Sigmoid colon (tissue), 7 donors: ENCODE results near the gene TOMM20. TPM values are rescaled to one million over a fixed set of nuclear protein-coding genes. Genes with fewer than 3 reads are reported as not detected.

Experiments
- DNase-seq: peaks from one replicate; pipeline ENCODE4 v3.0.0-alpha.2; 2019
- H3K27ac ChIP-seq, 4 donors: fragments of 200-600 bp; sonication (generic); one replicate each; pipeline ENCODE4 v1.5.1; 2016 to 2019; ENCODE audit warnings: mild to moderate bottlenecking in 1 of 4
- H3K27me3 ChIP-seq, 3 donors: fragments of 200-600 bp; sonication (generic); one replicate each; pipeline ENCODE4 v1.5.1; 2019; ENCODE audit warnings: mild to moderate bottlenecking in 1 of 3
- H3K36me3 ChIP-seq, 4 donors: fragments of 200-600 bp; sonication (generic); one replicate each; pipeline ENCODE4 v1.5.1; 2016 to 2019
- H3K4me1 ChIP-seq, 4 donors: fragments of 200-600 bp; sonication (generic); one replicate each; pipeline ENCODE4 v1.5.1; 2017 to 2019
- H3K4me3 ChIP-seq, 4 donors: fragments of 200-600 bp; sonication (generic); one replicate each; pipeline ENCODE4 v1.5.1; 2017 to 2019; ENCODE audit warnings: mild to moderate bottlenecking in 2 of 4, moderate library complexity in 1 of 4
- H3K9me3 ChIP-seq, 4 donors: fragments of 200-600 bp in 3 of 4; sonication (generic) in 3 of 4; one replicate each; pipeline versions ENCODE4 v1.5.1 to v1.6.1; 2013 to 2019
- CTCF ChIP-seq, 4 experiments: fragments of 450-650 bp in 3 of 4; fragments of 200-600 bp in 1 of 4; IDR thresholded peaks; one replicate each; pipeline ENCODE4 v1.5.1; 2016 to 2019; ENCODE audit warnings: antibody characterized with exemption in 4 of 4, mild to moderate bottlenecking in 3 of 4, moderate library complexity in 2 of 4
- EP300 ChIP-seq, 4 donors: sonication (generic); formaldehyde crosslinking; IDR thresholded peaks; one replicate each; pipeline ENCODE4 v1.6.1; 2017; ENCODE audit warnings: antibody characterized with exemption in 4 of 4
- POLR2A ChIP-seq, 2 donors: fragments of 450-650 bp; IDR thresholded peaks; one replicate each; pipeline ENCODE4 v1.6.1; 2016; ENCODE audit warnings: antibody characterized with exemption in 2 of 2, mild to moderate bottlenecking in 2 of 2, moderate library complexity in 2 of 2
- POLR2AphosphoS5 ChIP-seq, 4 donors: sonication (generic); formaldehyde crosslinking; IDR thresholded peaks; one replicate each; pipeline ENCODE4 v1.6.1; 2017; ENCODE audit warnings: antibody characterized with exemption in 4 of 4
- WGBS, 2 donors: extraction: QIAGEN DNeasy Blood & Tissue Kit; methylation state at CpG; one replicate each; pipeline ENCODE4 v1.1.7; 2013; 5-methylcytosine and 5-hydroxymethylcytosine counted together
- intact Hi-C: fragments of 100-400 bp; cut with DNase I; formaldehyde crosslinking; loops from one replicate; pipeline ENCODE4 v1.15.1; 2023
- polyA plus RNA-seq, 3 donors: library from polyadenylated mRNA; stranded (reverse); fragments of 200-250 nt; gene quantifications; one replicate each; pipeline ENCODE4 v1.2.3, GENCODE V29; 2013
- total RNA-seq, 4 donors: library from RNA; depleted of rRNA; stranded (reverse); fragments of >200 nt; gene quantifications; one replicate each; pipeline ENCODE4 v1.1.0, GENCODE V29; 2016
- donor health status: healthy with polysubstance abuse.
- donor health status: Bipolar disorder and iron deficiency.
- donor health status: healthy.

TOMM20 gene
- total RNA-seq: 100 to 1,000 TPM in 2 of 4 donors, 10 to 100 TPM in 2; 72.0 to 128 (median 112) TPM
- polyA plus RNA-seq: 10 to 100 TPM; 49.0 to 79.3 (median 68.5) TPM

GRCh38 chr1:235128456-235129328 is at the start of gene TOMM20:
TSS of gene TOMM20 (minus strand) at chr1:235128837. CDS start at chr1:235128715, 122 bp downstream.
- DNase-seq: peak; percentile 99
- Histone ChIP-seq H3K4me1 (peaks cover 0 to 30% (median 26%) of the 10 kb centered on the region in 4 donors), H3K9me3 (no peaks in the 10 kb centered on the region), H3K36me3 (peaks cover 0 to 33% (median 2%) of the 10 kb centered on the region in 4 donors), H3K4me3 (peak within 1 kb of the TSS; percentile 78 to 94 (median 81)), H3K27me3 (no peaks in the 10 kb centered on the region), H3K27ac (peak within 1 kb of the TSS; percentile 88 to 92 (median 91))
- TF ChIP-seq EP300 (IDR thresholded peaks at IDR 0.05): peak in 1 of 4 donors; percentile 73
- peak; percentile 54 to 72 for TF ChIP-seq POLR2A (IDR thresholded peaks at IDR 0.05)
- TF ChIP-seq CTCF (IDR thresholded peaks at IDR 0.05): no peak
- TF ChIP-seq POLR2AphosphoS5 (IDR thresholded peaks at IDR 0.05): peak; percentile 71 to 95 (median 92)
- 1% methylated on average over 67 of the region's 67 CpGs for WGBS, 2 donors
- intact Hi-C loops: loop anchor here (2.0 kb wide), 1 partner anchor 32 kb away; the partner anchor contains the start of gene RBM34

GRCh38 chr1:235176486-235176885 is 47.8 kb upstream of the TOMM20 start:
- H3K4me3 ChIP-seq: no peak overlapping the region
- no peaks in the 10 kb centered on the region for H3K9me3 ChIP-seq
- H3K36me3 ChIP-seq: peaks cover 27 to 67% (median 32%) of the 10 kb centered on the region in 4 donors
- intact Hi-C loops: no loop called here
- no peak for DNase-seq
- no peaks in the 10 kb centered on the region for H3K27me3 ChIP-seq
- WGBS, 2 donors: 94 to 95% methylated on average over 7 of the region's 7 CpGs
- no peak overlapping the region for H3K27ac ChIP-seq
- TF ChIP-seq POLR2AphosphoS5 (IDR thresholded peaks at IDR 0.05): no peak
- no peak for TF ChIP-seq EP300 (IDR thresholded peaks at IDR 0.05)
- TF ChIP-seq POLR2A (IDR thresholded peaks at IDR 0.05): no peak
- TF ChIP-seq CTCF (IDR thresholded peaks at IDR 0.05): no peak
- H3K4me1 ChIP-seq: no peaks in the 10 kb centered on the region

GRCh38 chr1:235169986-235170385 is 41.3 kb upstream of the TOMM20 start:
- Histone ChIP-seq H3K27me3 (no peaks in the 10 kb centered on the region), H3K36me3 (peaks cover 15 to 75% (median 18%) of the 10 kb centered on the region in 4 donors), H3K4me3 (no peak overlapping the region), H3K9me3 (no peaks in the 10 kb centered on the region), H3K4me1 (no peaks in the 10 kb centered on the region), H3K27ac (no peak overlapping the region)
- TF ChIP-seq POLR2AphosphoS5 (IDR thresholded peaks at IDR 0.05): no peak
- no peak for TF ChIP-seq EP300 (IDR thresholded peaks at IDR 0.05)
- no peak for TF ChIP-seq CTCF (IDR thresholded peaks at IDR 0.05)
- no peak for TF ChIP-seq POLR2A (IDR thresholded peaks at IDR 0.05)
- intact Hi-C loops: no loop called here
- no peak for DNase-seq

- WGBS, 2 donors: 94 to 97% methylated on average over 3 of the region's 3 CpGs
- Histone ChIP-seq H3K4me3 (no peak overlapping the region), H3K36me3 (peaks cover 4 to 62% (median 10%) of the 10 kb centered on the region in 4 donors), H3K4me1 (no peaks in the 10 kb centered on the region), H3K27me3 (no peaks in the 10 kb centered on the region), H3K27ac (no peak overlapping the region), H3K9me3 (no peaks in the 10 kb centered on the region)
- intact Hi-C loops: no loop called here
- no peak for TF ChIP-seq POLR2A (IDR thresholded peaks at IDR 0.05)
- no peak for TF ChIP-seq EP300 (IDR thresholded peaks at IDR 0.05)
- no peak for TF ChIP-seq POLR2AphosphoS5 (IDR thresholded peaks at IDR 0.05)
- TF ChIP-seq CTCF (IDR thresholded peaks at IDR 0.05): no peak
- DNase-seq: no peak
Observed at GRCh38 chr1:235168375-235168774, 39.7 kb upstream of the TOMM20 start.
